Measurements from ENCODE around the gene MSI2.

The MSI2 gene

GRCh38 chr17:57631871-57632270 is 375.5 kb downstream of the MSI2 start:
- DNase-seq, result no peak

DNA sequence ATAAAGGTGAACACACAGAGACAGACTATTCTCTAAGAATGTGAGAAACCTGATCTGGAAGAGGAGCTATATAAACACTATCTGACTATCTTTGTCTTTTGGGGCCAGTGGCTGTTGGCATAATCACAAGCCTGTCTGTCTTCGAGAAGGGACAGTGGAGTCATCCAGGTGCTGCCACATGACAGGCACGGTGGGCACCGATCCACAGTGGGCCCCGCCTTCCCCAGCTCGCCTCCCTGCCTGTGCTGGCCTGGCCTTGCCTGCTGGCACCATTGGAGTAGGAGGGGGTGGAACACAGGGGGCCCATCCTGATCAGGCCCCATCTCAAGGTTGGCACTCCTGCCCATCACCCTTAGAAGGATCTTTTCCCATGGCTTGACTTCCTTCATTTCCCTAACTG is 376.0 kb downstream of the MSI2 start:
- no peak for DNase-seq

DNA sequence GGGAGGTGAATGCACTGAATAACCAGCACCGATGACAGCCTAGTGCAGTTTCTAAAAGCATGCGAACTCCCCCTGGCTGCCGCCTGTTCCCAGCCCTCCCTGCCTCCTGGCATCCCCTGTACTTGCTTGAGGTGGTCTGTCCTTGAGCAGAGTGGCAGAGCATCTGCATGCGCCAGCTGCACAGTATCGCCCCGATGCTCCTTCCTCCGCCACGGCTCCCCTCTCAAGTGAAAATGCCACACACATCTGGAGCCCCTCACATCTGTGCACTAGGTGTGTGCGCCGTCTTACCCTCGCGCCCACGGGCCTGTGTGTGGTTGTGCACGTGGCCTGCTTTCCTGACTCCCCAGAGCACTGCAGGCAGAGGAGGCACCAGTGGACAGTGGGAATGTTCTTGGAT is 376.9 kb downstream of the MSI2 start:
- DNase-seq, result no peak

DNA sequence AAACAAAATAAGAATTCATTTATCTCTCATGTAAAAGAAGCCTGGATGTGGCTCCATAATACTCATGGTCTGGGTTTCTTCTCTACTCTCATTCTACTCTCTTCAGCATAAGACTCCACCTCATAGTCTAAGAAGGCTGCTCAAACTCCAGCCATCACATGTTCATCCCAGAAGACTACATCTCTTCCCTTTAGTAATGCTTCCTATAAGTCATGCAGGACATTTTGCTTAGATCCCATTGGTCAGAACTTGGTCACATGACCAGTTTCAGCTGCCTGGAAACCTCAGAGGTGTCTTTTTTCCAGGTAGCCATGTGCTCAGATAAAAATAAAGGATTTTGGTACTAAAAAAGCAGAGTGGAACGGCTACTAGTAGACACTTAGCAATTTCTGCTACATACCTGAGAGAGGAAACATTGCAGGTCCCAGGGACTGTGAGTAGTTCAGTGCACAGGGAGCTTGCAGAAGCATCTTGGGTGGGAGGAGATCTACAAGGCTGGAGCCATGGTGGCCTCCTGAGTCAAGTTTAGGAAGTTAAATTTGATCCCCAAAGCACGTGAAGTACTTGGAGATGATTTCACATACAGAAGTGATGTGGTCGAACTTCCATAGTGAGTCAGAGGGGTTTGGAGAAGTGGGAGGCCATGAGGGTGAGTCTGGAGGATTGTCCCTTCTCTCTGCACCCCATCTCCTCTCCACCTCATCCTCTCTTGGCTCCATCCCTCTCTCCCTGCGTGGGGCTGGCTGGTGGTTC is 378.6 kb downstream of the MSI2 start:
- no peak for DNase-seq

DNA sequence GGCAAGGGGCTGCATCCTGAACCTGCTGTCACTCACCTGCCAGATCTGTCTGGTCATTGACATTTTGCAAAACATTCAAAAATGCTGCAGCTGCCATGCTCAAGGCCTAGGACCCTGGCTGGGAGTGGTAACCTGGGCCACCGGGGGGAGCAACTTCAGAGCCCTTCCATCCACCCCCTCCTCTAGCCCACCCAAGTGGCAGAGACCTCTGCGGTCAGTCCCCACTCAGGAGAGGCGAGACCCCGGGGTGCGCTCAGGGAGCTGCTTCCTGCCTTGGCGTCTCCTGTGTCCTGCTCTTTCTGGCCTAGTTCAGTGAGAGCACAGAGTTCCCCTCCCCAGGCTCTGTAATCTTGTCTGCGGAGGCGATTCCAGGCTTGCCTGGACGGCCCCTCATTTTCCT is 380.0 kb downstream of the MSI2 start:
- DNase-seq, result no peak

DNA sequence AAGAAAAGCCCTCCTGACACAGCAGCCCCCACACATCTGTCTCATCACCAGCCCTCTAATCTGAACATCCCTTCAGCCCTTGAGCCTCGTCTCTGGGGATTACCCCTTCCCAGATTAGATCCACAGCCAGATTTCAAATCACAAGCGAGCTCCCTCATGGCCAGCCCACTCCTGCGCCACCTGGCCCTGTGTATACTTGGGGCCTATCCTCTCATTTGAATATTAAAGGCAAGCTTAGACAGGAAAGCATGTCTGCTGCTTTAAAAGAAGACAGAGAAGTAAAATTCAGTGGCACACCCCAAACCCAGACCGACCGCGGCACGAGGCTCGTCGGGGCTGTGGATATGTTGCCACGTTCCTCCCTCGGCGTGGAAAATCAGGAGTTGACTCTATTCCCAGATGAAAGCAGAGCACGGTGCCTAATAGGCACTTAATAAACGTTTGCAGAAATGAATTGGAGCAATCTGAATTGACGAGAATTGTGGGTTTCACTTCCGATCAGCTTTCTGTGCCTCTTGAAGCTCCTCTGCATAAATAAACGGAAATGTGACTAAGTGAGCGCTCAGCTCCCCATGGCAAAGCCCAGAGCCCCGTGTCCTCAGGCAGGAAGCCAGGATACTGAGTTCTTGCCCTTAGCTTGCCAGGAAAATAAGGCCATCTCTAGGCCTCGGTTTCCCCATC is 380.8 kb downstream of the MSI2 start:
- no peak for DNase-seq

DNA sequence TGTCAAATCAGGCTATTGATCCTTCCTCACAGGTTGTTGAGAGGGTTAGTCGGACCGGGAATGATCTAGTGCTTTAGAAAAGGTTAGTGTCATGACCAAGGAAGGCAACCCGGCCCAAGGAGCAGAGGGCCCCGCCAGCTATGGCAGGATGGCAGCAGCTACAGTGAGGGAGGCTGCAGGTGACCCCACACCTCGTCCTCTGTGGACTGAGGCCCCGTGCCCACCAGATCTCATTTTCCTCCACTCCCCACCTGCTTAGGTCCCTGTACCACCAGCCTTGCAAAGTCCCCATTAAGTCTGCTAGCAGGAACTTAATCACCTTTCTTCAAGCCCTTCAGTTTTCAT is 381.3 kb downstream of the MSI2 start:
- no peak for DNase-seq

DNA sequence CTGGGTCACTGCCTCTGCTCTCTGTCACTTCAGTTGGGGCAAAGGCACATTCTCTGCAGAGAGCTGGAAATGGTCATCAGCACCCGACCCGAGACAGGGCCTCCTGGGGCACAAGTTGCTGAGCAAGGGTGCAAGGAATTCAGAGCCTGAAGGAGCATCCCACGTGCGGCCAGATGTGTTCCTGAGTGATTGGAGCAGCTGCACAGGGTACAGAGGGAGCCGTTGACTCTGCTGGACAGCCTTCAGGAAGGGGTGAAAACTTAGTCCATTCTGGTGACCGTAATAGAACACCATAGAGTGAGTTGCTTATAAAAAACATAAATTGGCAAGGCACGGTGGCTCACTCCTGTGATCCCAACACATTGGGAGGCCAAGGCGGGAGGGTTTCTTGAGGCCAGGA is 382.0 kb downstream of the MSI2 start:
- no peak for DNase-seq

DNA sequence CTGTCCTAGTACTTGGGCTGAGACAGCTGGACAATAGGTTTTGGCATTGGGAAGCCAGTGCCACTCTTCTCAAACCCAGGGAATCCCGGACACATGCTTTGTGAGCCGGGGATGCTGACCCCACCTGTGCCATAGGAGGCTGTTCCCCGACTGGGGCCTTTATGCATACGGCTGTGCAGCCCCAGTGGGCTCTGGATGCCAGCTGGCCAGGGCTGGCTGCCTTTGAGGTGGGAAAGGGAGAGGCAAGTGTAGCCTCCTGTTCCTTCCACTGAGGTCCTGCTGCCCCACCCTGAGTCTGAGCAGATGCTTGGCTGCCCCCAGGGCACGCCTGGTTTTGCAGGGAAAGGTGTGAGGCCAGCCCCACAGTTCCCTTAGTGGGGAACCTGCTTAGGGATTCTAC is 383.1 kb downstream of the MSI2 start:
- no peak for DNase-seq

GRCh38 chr17:57640079-57640478 is 383.8 kb downstream of the MSI2 start:
- DNase-seq, result no peak

GRCh38 chr17:57641761-57642160 is 385.4 kb downstream of the MSI2 start:
- no peak for DNase-seq

- no peak for DNase-seq
These were observed 386.7 kb downstream of the MSI2 start for GRCh38 chr17:57643062-57643461.

DNA sequence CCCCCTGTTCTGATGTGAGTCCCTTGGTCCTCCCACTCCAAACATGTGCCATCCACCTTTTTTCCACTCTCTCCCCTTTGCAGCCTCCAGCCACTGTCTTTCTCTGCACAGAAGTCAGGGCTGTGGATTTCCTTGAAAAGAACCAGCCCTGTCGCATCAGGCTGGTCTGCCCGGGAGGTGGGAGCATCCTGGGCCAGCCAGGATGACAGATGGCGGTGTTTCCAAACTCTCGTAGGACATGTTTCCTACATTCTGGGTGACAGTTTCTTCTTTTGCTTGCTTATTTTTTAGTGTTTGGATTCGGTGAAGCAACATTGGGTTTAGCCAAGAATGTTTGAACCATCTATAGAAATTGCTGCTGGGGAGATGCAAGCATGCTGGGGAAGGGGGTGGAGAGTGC is 388.0 kb downstream of the MSI2 start:
- no peak for DNase-seq

GRCh38 chr17:57645950-57646665 is 389.8 kb downstream of the MSI2 start:
- no peak for DNase-seq

DNA sequence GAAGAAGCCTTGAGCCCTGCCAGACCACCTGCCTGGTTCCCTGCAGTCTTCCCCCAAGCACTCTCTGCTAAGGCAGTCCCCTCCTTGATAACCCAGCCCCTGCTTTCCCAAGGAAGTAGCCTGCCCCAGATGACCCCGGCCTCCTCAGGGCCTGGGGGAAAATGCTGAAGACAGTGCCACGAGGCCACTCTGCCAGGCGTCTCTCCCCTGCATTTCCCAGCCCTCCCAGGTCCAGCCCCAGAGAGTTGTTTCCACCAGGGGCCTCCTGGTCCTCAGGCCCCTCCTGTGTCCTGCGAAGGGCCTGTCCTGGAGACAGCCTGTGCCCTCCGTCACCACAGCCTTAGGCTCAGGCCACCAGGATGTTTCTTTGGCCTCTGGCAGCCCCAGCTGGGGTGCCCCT is 392.4 kb downstream of the MSI2 start:
- no peak for DNase-seq

DNA sequence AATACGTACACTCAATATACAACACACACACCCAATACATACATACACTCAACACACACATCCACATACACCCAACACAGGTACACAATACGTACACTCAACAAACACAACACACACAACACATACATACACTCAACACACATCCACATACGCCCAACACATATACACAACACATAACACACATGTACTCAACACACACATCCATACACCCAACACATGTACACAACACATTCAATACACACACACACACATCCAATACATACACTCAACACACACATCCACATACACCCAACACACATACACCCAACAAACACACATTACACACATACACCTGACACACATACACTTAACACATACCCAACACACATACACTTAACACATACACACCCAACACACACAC is 392.9 kb downstream of the MSI2 start:
- DNase-seq, result no peak

DNA sequence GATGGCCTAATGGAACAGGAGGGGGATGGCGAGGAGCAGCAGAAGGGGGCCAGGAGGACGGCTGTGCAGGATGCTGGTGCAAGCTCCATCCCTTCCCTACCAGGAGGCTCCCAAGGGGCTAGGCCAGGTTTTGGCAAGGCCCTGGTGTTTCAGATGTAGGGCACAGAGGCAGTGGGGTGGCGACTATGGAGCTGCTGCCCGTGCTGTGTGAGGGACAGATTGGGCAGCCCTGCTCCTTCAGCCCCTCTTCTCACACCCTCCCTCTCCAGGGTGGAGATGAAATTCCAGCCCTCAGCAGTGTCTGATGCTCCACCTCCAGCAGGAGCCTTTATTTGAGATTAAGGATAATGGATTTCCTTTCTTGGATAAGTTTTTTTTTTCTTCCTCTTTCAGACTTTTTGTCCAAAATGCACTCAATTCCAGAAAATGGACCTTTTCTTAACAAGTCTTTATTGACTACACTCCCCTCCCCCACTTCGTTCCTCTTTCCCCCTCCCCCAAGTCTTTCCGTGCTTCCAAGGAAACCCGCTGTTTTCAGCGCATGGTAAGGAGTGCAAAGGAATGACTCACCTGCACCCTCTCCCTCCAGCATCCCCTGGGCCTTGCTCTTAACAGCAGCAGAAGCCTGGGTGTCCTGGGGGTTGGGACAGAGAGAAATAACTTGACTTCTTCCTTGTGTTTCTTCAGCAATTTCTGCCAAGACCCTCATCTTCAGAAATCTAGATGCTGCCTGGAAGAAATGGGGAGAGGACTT is 393.6 kb downstream of the MSI2 start:
- no peak for DNase-seq

GRCh38 chr17:57650548-57650947 is 394.2 kb downstream of the MSI2 start:
- no peak for DNase-seq

DNA sequence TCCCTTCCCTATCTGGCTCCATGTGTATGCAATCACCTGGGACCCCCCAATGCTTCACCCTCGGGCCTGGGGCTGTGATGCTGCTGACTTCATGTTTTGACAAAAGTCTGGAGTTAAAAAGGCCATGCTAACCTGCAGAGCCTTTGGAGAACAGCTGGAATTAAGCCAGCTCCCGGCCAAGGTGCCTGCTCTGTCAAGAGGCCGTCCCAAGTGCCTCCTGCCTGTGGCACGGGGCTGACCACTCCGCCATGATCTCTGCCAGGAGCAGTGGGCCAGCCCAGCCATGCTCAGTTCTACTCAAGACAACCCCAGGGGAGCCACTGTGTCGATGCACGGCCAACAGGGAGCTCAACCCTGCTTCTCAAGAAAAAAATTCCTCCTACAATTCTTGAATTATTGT is 395.1 kb downstream of the MSI2 start:
- peak; percentile 38 for DNase-seq

GRCh38 chr17:57651996-57652395 is 395.7 kb downstream of the MSI2 start:
- no peak for DNase-seq

GRCh38 chr17:57652811-57653210 is 396.5 kb downstream of the MSI2 start:
- DNase-seq, result no peak

DNA sequence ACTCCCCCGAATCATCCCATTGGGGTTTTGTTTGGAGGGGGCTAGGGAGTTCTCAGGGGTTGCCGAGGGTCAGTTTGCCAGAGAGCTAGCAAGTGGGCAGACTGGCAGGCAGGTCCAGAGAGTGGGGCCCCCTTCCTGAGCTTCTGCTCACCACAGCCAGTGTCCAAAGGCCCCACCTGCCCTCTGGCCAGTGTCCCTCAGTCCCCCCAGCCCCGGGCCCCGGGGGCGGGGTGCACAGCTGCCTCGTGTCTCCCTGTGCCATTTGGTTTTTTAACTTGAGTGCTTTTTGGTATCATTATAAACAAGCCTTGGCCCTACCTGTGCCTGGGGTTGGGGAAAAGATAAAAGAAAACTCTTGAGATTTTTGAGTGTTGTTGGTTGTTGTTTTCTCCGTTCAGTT is 397.0 kb downstream of the MSI2 start:
- DNase-seq, result no peak

GRCh38 chr17:57654040-57654775 is 397.9 kb downstream of the MSI2 start:
- DNase-seq, result no peak

Measured in DMS79 treated with DMSO at 0.1 percent for 48 hours (cell line).